ENCODE measurements around the gene KCNQ1. TPM values are rescaled to one million over a fixed set of nuclear protein-coding genes. Genes with fewer than 3 reads are reported as not detected.

Gene KCNQ1
- total and polyA plus RNA-seq, 9 of the 15 experiments (the other 6 are each of a cell fraction or from before 2014, with no cell fraction given): 0.44 TPM; not detected in 8

- DNase-seq (ENCODE audit: extremely low read depth in 1 of 4, low spot score in 3 of 4) (no peak), ATAC-seq (no peak), FAIRE-seq (no peak)
- intact Hi-C loops (cut with micrococcal nuclease): no loop called here
- no peaks in the 10 kb centered on the region for H3K36me3 ChIP-seq (ENCODE audit: control insufficient read depth, insufficient read depth, low read length)
- H3K4me3 ChIP-seq: no peak overlapping the region
- in situ Hi-C loops (cut with MboI): no loop called here
- peaks cover 1 to 6% of the 10 kb centered on the region in 2 experiments; a peak in 2 of 5 replicates for H3K4me1 ChIP-seq (replicated peaks in 1 of 2; ENCODE audit: control insufficient read depth in 2 of 2, insufficient read depth in 2 of 2, low read length in 2 of 2)
- no peak overlapping the region for H2AFZ ChIP-seq (ENCODE audit: low read depth, low read length)
- no peak overlapping the region for H3K9ac ChIP-seq (ENCODE audit: insufficient read depth in 1 of 2, low read depth in 2 of 2, low read length in 2 of 2)
- H4K20me1 ChIP-seq (replicated peaks; ENCODE audit: control insufficient read depth, insufficient read depth, low read length): no peaks in the 10 kb centered on the region
- no peak overlapping the region for H3K27ac ChIP-seq (ENCODE audit: extremely low read depth, low read depth, low read length)
- no peak overlapping the region for H3K4me2 ChIP-seq (ENCODE audit: insufficient read depth, low read length)
- CTCF ChIA-PET (ENCODE audit: low intra/inter-chr PET ratio): no interaction called here
- POLR2A ChIA-PET: interaction anchor here (0.7 kb wide), 1 partner anchor 23 kb away, joined by 5 read pairs; no protein-coding TSS in a partner anchor
- no peaks in the 10 kb centered on the region for H3K9me1 ChIP-seq (ENCODE audit: control insufficient read depth, insufficient read depth, low read length)
- peaks cover 7% of the 10 kb centered on the region for H3K9me3 ChIP-seq (replicated peaks; ENCODE audit: control insufficient read depth, insufficient read depth, low read depth, low read length)
- 0 out of 5 replicates have a peak, but pooled peaks cover 0 to 10% of the 10 kb centered on the region in 2 experiments for H3K27me3 ChIP-seq (ENCODE audit: control insufficient read depth in 2 of 2, insufficient read depth in 2 of 2, low read length in 2 of 2)
- 11% methylated on average over 5 of the region's 5 CpGs for WGBS (ENCODE audit: insufficient coverage, low coverage, missing lambda C conversion rate)
- no TSS peak for BruUV-seq (replicated peaks)
- no peaks in the 10 kb centered on the region for H3K79me2 ChIP-seq (ENCODE audit: control insufficient read depth, insufficient read depth, low read length)
- TF ChIP-seq CHD1 (IDR thresholded peaks at IDR 0.05; ENCODE audit: low read length) (no peak), TGIF2 (CRISPR knock-in tag; IDR thresholded peaks at IDR 0.05) (no peak)
These were observed 373.7 kb downstream of the KCNQ1 start for GRCh38 chr11:2818503-2818902.

GRCh38 chr11:2819316-2819715 is 374.5 kb downstream of the KCNQ1 start:
- peaks cover 0 to 6% of the 10 kb centered on the region in 2 experiments; a peak in 2 of 5 replicates for H3K4me1 ChIP-seq (replicated peaks in 1 of 2; ENCODE audit: control insufficient read depth in 2 of 2, insufficient read depth in 2 of 2, low read length in 2 of 2)
- intact Hi-C loops (cut with micrococcal nuclease) (no loop called here), in situ Hi-C loops (cut with MboI) (no loop called here)
- no peak for DNase-seq (ENCODE audit: extremely low read depth in 1 of 4, low spot score in 3 of 4)
- peaks cover 0 to 16% of the 10 kb centered on the region in 2 experiments; a peak in 2 of 5 replicates for H3K27me3 ChIP-seq (ENCODE audit: control insufficient read depth in 2 of 2, insufficient read depth in 2 of 2, low read length in 2 of 2)
- no peak for FAIRE-seq
- H4K20me1 ChIP-seq (replicated peaks; ENCODE audit: control insufficient read depth, insufficient read depth, low read length): no peaks in the 10 kb centered on the region
- WGBS (ENCODE audit: insufficient coverage, low coverage, missing lambda C conversion rate): 15% methylated on average over 3 of the region's 3 CpGs
- H2AFZ ChIP-seq (ENCODE audit: low read depth, low read length): no peak overlapping the region
- POLR2A ChIA-PET: no interaction called here
- TF ChIP-seq ZNF324 (CRISPR knock-in tag; IDR thresholded peaks at IDR 0.05): peak; percentile 95
- TF ChIP-seq CBX3 (IDR thresholded peaks at IDR 0.05; ENCODE audit: borderline replicate concordance in 1 of 2, low read length in 2 of 2): peak in 1 of 2 experiments; percentile 37; a peak in 1 of 3 replicates
- no peak for TF ChIP-seq SRSF9 (IDR thresholded peaks at IDR 0.05; ENCODE audit: borderline replicate concordance, low read depth, low read length)
- no peak for ATAC-seq
- H3K36me3 ChIP-seq (ENCODE audit: control insufficient read depth, insufficient read depth, low read length): no peaks in the 10 kb centered on the region
- H3K79me2 ChIP-seq (ENCODE audit: control insufficient read depth, insufficient read depth, low read length): no peaks in the 10 kb centered on the region
- H3K4me3 ChIP-seq: no peak overlapping the region
- no peak overlapping the region for H3K9ac ChIP-seq (ENCODE audit: insufficient read depth in 1 of 2, low read depth in 2 of 2, low read length in 2 of 2)
- H3K9me1 ChIP-seq (ENCODE audit: control insufficient read depth, insufficient read depth, low read length): no peaks in the 10 kb centered on the region
- H3K4me2 ChIP-seq (ENCODE audit: insufficient read depth, low read length): no peak overlapping the region
- CTCF ChIA-PET (ENCODE audit: low intra/inter-chr PET ratio): no interaction called here
- BruUV-seq (replicated peaks): no TSS peak
- H3K27ac ChIP-seq (ENCODE audit: extremely low read depth, low read depth, low read length): no peak overlapping the region
- H3K9me3 ChIP-seq (replicated peaks; ENCODE audit: control insufficient read depth, insufficient read depth, low read depth, low read length): peaks cover 10% of the 10 kb centered on the region
